NB4 (cell line): Measurements from ENCODE around the gene DUS2.
A peak's percentile ranks its signal among the peaks of the same experiment; 100 is the strongest.

Source experiments
- DNase-seq: peaks from one replicate; pipeline ENCODE4 v3.0.0; 2010; ENCODE audit warnings: low read depth
- H3K4me3 ChIP-seq: one replicate; pipeline ENCODE4 v1.5.1; 2011; ENCODE audit warnings: mild to moderate bottlenecking, low read depth, low read length, moderate library complexity
- MYC ChIP-seq: IDR thresholded peaks from 2 replicates; pipeline ENCODE4 v1.6.1; 2011; ENCODE audit warnings: low read depth, low read length
- POLR2A ChIP-seq: IDR thresholded peaks from 2 replicates; pipeline ENCODE4 v1.6.1; 2011; ENCODE audit warnings: mild to moderate bottlenecking; ENCODE audit not compliant: insufficient read length; ENCODE audit errors: extremely low read depth
- TF ChIP-seq, protein P1 (sequence below): IDR thresholded peaks from 2 replicates; pipeline ENCODE4 v1.6.1; 2011; ENCODE audit warnings: low read depth, low read length
- TF ChIP-seq, protein P2 (sequence below): IDR thresholded peaks from one replicate; pipeline ENCODE4 v1.5.1; 2012; ENCODE audit warnings: low read depth, low read length

DUS2 gene

DNA sequence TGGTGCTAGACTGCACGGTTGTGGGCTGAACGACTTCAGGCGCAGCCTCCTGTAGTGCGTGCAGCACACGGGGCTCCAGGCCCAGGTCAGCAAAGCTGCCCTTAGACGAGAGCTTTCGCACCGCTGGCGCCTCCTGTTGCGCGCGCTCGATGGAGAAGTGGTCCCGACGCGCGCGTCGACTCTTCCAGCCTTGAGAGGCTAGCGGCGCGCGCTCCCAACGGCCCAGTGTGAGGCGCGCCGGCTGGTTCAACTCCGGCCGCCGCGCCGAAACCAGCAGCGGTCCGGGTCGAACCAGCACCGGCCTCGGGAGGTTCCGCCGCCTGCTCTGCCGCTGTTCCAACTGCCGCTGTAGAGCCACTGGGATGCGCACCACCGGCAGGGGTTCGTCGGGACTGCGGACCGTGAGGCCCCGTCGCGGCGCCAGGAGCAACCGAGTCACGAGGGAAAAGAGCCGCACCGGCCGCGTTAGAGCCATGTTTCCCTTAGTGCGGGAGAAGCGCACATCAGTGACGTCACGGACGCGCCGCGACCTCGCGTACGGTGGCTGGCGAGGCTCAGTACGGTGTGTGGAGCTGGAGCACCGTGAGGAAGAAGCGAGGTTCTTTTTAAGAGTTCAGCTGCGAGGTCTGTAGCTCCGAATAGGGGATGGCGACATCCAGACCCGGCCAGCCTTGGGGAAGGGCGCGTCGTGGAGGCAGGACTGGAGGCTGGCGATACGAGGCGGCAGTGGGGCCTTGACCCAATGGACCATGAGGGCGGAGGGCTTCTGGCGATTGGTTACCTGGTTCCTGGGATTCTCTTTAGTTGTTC is at the start of gene DUS2, which contains the start of gene DDX28:
DUS2 (plus strand) TSS at position 557 of the 810 bp plus-strand sequence. CDS start 14,740 bp downstream, outside the sequence.
DDX28 (minus strand) TSS at position 505 of the 810 bp plus-strand sequence; CDS start at position 475, 30 bp downstream.
- DNase-seq = peak; percentile 97
- peak within 1 kb of the TSS; percentile 95 for H3K4me3 ChIP-seq
- TF ChIP-seq MYC (peak; percentile 97), POLR2A (peak; percentile 89)
- TF ChIP-seq, protein P1, sequence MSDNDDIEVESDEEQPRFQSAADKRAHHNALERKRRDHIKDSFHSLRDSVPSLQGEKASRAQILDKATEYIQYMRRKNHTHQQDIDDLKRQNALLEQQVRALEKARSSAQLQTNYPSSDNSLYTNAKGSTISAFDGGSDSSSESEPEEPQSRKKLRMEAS = peak; percentile 91
- TF ChIP-seq, protein P2, sequence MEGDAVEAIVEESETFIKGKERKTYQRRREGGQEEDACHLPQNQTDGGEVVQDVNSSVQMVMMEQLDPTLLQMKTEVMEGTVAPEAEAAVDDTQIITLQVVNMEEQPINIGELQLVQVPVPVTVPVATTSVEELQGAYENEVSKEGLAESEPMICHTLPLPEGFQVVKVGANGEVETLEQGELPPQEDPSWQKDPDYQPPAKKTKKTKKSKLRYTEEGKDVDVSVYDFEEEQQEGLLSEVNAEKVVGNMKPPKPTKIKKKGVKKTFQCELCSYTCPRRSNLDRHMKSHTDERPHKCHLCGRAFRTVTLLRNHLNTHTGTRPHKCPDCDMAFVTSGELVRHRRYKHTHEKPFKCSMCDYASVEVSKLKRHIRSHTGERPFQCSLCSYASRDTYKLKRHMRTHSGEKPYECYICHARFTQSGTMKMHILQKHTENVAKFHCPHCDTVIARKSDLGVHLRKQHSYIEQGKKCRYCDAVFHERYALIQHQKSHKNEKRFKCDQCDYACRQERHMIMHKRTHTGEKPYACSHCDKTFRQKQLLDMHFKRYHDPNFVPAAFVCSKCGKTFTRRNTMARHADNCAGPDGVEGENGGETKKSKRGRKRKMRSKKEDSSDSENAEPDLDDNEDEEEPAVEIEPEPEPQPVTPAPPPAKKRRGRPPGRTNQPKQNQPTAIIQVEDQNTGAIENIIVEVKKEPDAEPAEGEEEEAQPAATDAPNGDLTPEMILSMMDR = no peak

DNA sequence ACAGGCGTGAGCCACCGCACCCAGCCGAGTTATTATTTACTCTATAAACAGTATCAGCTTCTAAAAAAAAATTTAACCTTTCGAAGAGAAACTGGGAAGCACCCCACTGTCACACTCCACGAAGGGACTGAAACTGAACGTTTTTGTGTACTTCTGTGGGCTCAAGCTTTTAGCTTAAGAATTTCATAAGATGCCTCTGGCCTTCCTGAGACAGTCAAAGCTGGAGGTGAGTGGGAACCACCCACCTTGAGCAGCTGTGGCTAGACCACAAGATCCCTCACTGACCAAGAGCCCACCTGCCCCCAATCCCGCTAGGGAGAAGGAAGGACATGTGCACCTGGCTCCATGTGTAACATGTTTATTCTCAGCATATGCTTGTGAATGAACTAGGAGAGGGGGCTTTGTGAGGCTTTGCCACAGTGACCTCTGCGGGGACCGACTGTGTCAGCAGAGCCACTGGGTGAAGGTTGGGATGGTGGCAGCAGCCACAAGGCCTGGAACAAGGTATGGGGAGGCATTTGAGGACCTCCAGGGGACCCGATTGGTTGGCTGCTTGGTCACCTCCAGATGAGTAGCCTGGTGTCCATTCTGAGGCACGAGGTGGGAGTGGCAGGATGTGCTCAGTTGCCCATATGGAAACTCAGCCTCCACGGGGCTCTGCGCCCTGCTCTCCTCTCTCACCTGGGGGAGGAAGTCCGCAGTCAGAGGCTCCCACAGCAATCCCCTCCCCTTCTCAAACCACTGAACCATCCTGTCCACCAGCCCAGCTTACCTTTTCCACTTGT is 47.6 kb upstream of the DUS2 start:
- TF ChIP-seq, protein P1 = no peak
- TF ChIP-seq POLR2A (no peak), MYC (no peak)
- TF ChIP-seq, protein P2 = no peak
- no peak for DNase-seq
- H3K4me3 ChIP-seq = no peak overlapping the region

DNA sequence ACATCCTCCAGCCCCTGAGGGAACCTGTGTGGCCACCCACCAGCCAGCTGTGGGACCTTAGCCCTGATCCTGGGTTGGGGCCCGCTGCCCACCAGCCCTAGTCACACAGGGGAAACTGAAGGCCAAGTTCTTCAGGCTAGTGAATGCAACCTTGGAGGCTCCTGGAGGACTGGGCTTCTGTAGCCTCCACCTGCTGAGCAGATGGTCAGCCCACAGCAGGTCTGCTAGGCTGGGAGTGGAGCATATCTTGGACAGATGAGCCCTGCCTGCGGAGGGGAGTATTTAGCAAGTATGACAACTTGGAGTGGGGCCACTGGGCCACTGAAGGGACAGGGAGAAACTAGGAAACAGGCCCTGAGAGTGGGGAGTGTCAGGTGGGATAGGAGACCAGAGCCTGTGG is 46.9 kb upstream of the DUS2 start:
- no peak overlapping the region for H3K4me3 ChIP-seq
- TF ChIP-seq, protein P1 = no peak
- TF ChIP-seq POLR2A (no peak), MYC (no peak)
- TF ChIP-seq, protein P2 = no peak
- no peak for DNase-seq

DNA sequence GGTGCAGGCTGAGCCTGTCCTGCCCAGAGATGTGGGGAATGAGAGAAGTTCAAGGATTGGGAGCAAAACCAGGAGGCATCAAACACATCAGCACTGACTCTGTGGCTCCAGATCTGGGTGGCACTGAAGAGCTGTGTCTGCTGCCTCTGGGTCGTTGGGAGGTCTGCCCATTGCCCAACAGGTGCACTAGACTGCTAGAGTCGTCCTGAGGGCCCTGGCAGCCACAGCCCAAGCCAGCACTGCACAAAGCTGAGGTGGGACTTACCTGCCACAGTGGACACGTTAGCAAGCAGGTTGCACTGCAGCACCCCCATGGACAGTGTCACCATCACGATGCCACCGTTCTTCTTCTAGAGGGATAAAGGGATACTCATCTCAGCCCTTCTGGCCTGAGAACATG is 46.1 kb upstream of the DUS2 start:
- no peak for DNase-seq

GRCh38 chr16:67977469-67978227 is 45.4 kb upstream of the DUS2 start:
- DNase-seq = no peak
- no peak overlapping the region for H3K4me3 ChIP-seq
- no peak for TF ChIP-seq MYC
- TF ChIP-seq, protein P2 = no peak
- TF ChIP-seq, protein P1 = no peak
- TF ChIP-seq POLR2A = no peak

More for the DNA sequence above, 46.1 kb upstream of the DUS2 start:
- TF ChIP-seq, protein P2 = no peak
- TF ChIP-seq, protein P1 = no peak
- TF ChIP-seq MYC (no peak), POLR2A (no peak)
- no peak overlapping the region for H3K4me3 ChIP-seq
